HG02571 (cell line): ENCODE results near the gene NOL9.
"Not testable (repeated sequence)": the region's sequence is repeated elsewhere in the genome, so short reads cannot be mapped to it uniquely, and the experiment has no call there.

Experiments
- ATAC-seq: cut with Tn5 transposase; IDR thresholded peaks from one replicate; pipeline ENCODE4 v1.9.1; 2021; ENCODE audit warnings: mild to moderate bottlenecking, moderate library complexity; ENCODE audit not compliant: unreplicated experiment

NOL9 gene

DNA sequence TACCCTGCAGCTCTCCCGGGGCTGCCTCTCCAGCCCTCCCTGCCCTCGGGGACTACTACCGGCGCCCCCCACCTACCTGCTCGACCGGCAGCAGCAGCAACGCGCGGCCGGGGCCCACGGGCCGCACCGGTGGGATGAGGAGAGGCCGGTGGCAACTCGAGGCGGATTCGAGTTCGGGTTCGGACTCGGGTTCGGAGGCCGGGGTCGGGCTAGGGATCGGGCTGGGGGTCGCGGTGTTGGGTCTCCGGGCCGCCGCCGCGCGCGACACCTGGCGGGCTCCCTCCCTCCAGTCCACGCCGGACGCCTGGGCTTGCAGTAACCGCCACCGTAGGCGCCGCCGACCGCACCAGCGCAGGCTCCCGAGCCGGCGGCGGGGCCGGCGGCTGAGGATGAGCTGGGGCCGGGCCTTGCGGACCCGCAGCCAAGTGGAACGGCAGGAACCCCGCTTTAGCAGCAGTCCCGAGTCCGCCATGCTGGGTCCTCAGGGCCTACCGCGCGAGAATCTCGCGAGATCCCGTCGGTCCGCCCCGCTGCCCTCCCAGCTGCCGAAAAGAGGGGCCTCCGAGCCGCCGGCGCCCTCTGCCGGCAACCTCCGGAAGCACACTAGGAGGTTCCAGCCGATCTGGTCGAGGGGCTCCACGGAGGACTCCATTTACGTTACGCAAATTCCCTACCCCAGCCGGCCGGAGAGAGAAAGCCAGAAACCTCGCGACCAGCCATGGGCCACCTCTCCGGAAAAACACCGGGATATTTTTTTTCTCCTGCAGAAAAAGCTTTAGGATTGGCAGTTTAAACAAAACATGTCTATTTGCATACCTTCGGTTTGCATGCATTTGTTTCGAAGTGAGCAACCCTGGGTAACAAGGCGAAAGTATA lies at the start of gene NOL9:
Gene NOL9 (minus strand): TSS at position 483 of the 876 bp plus-strand sequence. CDS start 11 bp downstream, at position 472.
- peak; percentile 82 for ATAC-seq

GRCh38 chr1:6603238-6603914 lies 49.1 kb upstream of the NOL9 start:
- peak; percentile 18 for ATAC-seq

DNA sequence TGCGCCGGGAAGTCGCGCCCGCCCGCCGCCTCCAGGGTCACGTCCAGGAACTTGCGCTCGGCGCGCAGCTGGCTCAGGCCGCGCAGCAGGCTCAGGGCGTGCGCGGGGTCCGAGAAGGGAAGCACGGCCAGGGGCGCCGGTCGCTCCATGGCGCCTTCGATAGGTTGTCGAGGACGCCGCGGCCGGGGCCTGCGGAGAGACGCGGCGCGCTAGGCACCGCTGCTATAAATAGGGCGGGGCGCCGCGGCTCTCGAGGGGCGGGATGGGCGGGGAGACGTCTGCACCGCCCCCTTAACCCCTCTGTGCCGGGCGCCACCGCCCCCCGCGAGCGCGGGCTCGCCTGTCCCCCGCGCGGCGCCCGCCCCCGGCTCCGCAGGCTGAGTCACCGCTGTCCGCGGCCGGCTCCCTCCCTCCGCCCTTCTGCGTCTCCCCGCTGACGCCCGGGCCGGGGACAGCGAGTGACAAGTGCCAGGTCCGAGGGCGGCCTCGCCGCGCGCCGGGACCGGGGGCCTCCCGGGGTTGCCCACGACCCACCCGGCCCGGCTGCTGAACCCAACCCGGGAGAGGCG lies 48.4 kb upstream of the NOL9 start, which contains the start of gene KLHL21:
Gene KLHL21 (minus strand): TSS at position 201 of the 569 bp plus-strand sequence. CDS start 52 bp downstream, at position 149.
- ATAC-seq, result peak; percentile 47

GRCh38 chr1:6601923-6602668 lies 47.8 kb upstream of the NOL9 start:
- peak; percentile 8 for ATAC-seq

DNA sequence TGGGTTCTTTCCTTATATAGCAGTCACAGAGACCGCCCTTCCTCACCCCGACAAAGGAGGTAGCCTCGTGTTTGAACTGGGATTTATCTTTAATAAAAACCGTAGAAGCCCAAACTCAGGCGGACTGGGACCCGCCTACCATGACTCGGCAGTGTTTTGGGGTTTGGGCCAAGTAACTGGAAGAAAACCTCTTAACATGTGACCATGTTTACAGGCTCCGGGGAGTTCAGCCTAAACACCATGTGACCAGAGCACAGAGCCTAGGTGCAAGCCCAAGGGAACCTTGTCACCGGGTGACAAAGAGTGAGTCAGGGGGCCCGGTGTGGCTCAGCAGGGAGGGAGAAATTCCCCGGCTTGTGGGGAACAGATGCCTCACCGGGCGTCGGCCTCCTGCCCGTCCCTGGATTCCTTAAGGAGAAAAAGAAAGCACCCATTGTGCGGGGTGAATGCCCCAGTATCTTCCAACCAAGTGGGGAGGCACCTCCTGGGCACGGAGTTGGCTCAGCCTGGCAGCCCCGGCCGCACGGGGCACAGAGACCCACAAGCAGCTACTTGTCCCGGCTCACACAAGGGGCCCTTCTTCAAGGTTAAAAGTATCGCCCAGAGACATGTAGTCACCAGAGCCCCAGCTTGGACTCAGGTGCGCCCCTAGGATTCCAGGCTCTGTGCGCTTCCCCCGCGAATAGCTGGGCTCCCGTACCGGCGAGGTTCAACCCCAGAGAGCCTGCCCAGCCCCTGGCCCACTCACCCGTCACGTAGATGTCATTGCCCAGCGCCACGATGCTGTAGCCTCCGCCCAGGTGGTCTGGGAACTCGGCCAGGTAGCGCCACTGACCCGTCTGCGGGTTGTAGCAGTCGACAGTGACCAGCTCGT lies 47.0 kb upstream of the NOL9 start:
- ATAC-seq, result no peak

DNA sequence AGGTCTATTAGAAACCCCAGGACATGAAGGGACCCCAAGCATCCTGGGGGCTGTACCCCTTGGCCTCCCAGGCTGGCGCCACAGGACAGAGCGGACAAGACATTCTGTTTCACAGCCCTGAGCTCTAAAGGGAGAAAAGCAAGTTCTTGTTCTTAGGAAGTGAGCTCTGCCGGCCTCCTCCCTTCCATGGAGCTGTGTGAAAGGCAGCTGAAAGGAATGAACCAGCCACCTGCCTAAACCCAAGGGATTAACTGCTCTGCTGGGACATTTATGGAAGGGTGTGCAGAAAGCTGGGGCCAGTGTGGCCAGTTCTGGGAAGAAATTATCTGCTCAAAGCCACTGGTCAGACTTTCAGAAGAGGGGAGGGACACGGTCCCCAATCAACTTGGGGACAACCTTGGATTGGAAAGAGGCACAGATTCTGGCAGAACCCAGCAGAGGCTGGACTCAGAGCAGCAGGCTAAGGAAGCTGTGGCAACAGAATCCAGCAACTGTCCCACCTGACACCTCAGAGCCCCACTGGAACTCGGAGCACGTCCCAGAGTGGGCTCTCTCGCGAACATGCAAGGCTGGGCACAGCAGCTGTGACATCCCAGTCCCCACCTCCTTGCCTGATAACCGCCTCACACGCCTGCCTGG lies 46.2 kb upstream of the NOL9 start:
- ATAC-seq, result no peak

DNA sequence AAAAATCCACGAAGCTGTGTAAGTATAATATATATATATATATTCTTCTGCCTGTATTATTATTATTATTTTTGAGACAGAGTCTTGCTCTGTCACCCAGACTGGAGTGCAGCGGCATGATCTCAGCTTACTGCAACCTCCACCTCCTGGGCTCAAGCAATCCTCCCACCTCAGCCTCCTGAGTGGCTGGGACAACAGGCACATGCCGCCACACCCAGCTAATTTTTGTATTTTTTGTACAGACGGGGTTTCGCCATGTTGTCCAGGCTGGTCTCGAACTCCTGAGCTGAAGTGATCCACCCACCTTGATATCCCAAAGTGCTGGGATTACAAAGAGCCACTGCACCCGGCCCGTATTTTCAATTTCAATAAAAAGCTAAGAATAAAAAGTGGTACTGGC lies 45.7 kb upstream of the NOL9 start:
- not testable (repeated sequence) for ATAC-seq

- ATAC-seq, result no peak
Observed at GRCh38 chr1:6599141-6599975, 45.0 kb upstream of the NOL9 start.

DNA sequence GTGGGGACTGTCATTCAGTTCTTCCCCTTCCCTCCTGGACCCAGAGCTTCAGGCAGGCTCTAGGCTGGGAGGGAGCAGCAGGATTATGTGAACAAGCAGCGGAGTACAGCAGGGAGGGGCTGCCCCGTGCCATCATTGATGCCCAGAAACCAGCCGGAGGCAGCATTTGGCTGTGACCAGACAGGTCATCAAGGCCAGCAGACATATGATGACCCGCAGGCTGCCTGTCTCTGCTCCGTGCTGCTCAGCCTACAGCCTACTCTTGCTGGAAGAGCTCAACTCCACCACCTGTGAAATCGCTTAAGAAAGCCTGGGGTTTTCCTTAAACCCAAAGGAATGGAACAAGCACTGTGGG lies 43.4 kb upstream of the NOL9 start:
- ATAC-seq, result no peak

DNA sequence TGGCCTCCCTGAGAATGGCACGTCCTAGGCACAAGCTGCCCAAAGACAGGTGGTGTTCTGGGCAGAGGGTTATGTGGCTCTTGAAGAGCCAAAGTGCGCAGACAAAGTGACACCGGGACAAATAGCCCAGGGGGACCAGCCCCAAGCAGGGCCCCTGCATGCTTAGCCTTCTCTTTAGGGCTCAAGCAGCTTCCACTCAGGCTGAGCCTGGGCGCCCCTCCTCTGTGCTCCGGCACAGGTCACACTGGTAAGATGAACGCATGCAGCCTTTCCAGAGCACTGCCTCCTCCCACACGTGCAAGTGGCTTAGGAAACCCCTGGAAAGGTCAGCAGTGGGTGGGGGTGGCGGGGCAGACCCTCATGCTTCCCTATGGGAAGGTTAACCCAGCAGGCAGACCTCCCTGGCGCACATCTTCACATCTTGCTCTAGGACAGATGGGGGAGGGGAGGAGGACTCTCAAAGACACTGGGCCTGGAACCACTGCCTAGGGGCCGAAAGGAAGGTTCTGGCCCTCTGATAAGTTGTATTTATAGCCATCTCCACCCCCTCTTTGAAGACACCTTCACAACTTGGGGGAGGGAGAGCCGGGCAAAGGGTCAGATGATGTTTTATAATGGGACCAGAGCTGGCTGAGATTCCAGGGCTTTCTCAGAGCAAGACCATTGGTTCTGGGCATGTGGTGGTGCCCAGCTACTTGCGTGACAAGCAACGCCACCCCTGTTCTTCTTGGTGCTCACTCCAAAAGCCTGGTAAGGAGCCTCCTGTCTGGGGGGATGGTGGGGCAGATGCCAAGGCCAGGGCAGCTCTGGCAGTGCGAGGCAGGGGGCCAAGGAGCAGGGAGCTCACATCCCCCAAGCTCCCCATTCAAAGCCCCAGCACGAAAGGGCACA lies 42.8 kb upstream of the NOL9 start:
- no peak for ATAC-seq

- ATAC-seq, result no peak
Observed at GRCh38 chr1:6596351-6596750, 42.0 kb upstream of the NOL9 start.

- ATAC-seq, result no peak
Observed at GRCh38 chr1:6594977-6595740, 40.8 kb upstream of the NOL9 start.

- ATAC-seq, result no peak
Observed at GRCh38 chr1:6593810-6594209, 39.5 kb upstream of the NOL9 start.

DNA sequence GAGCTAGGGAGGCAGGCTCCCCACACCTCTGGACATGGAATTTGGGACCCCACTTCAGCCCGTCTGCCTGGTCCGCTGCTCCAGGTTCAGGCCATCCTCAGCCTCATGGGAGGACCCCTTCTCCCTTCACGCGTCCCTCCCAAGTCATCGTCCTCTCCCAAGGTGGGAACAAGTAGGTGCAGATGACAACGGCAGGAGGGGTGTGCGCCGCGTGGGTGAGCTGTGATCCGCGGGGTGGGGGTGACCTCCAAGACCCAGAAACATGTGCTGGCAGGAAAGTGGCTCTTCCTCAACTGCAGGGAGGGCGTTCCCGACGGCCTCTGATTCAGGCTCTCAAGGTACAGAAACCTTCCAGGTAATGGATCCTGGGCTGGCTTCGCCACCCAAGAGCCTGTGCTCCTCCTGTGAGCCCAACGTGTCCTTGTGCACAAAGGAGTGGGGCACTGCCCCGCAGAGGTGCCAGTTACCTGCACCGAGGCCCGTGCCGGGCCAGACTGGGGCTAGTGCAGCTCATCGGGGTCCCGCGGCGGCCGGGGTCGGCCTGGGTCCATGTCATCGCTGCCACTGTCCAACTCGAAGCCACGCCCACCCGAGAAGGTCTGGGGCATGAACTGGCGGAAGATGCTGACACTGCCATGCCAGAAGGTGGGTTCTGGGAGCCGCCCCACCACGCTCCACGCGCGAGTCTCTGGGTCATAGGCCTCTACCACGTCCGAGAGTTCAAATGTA lies 38.7 kb upstream of the NOL9 start:
- no peak for ATAC-seq

- ATAC-seq, result no peak
Observed at GRCh38 chr1:6592441-6592840, 38.1 kb upstream of the NOL9 start.

DNA sequence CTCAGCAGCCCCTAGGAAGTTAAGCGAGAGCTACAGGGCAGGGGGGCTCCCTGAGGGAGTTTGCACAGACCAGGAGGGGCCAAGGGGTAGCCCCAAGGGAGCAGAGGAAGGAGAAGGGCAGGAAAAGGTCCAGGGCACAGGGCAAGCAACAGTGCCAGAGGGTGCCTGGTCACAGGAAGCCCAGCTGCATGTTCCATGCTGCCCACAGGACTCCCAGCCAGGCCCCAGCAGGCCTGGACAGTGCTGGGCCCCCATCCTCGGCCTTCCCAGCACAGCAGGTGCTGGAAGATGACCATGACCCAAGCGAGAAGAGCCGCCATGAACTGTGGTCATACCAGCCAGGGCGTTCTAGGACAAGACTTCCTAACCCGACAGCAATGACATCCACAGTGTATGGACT lies 37.3 kb upstream of the NOL9 start:
- ATAC-seq, result no peak
